Neural progenitor cell (in vitro differentiated cells): ENCODE data around the gene GRIK2.

Source experiments
- EZH2 ChIP-seq: fragments of 200-600 bp; sonication (generic); IDR thresholded peaks from 2 replicates; pipeline ENCODE4 v1.6.1; 2017; ENCODE audit warnings: antibody characterized with exemption, mild to moderate bottlenecking, moderate library complexity
- EZH2phosphoT487 ChIP-seq: fragments of 200-600 bp; sonication (generic); IDR thresholded peaks from 2 replicates; pipeline ENCODE4 v1.6.1; 2017; ENCODE audit warnings: antibody characterized with exemption
- TF ChIP-seq, protein P1 (sequence below): fragments of 200-600 bp; sonication (generic); IDR thresholded peaks from 2 replicates; pipeline ENCODE4 v1.5.1; 2017; ENCODE audit warnings: antibody characterized with exemption, mild to moderate bottlenecking

GRCh38 chr6:101747160-101747559 is 353.7 kb downstream of the GRIK2 start:
- TF ChIP-seq EZH2 (no peak), EZH2phosphoT487 (no peak)
- TF ChIP-seq, protein P1, sequence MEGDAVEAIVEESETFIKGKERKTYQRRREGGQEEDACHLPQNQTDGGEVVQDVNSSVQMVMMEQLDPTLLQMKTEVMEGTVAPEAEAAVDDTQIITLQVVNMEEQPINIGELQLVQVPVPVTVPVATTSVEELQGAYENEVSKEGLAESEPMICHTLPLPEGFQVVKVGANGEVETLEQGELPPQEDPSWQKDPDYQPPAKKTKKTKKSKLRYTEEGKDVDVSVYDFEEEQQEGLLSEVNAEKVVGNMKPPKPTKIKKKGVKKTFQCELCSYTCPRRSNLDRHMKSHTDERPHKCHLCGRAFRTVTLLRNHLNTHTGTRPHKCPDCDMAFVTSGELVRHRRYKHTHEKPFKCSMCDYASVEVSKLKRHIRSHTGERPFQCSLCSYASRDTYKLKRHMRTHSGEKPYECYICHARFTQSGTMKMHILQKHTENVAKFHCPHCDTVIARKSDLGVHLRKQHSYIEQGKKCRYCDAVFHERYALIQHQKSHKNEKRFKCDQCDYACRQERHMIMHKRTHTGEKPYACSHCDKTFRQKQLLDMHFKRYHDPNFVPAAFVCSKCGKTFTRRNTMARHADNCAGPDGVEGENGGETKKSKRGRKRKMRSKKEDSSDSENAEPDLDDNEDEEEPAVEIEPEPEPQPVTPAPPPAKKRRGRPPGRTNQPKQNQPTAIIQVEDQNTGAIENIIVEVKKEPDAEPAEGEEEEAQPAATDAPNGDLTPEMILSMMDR = no peak
